NCI-H446 treated with DMSO at 0.1 percent for 48 hours (cell line): ENCODE results near the gene WDR12.
"Not testable (repeated sequence)": the region's sequence is repeated elsewhere in the genome, so short reads cannot be mapped to it uniquely, and the experiment has no call there.

Experiments used
- DNase-seq: peaks from one replicate; lab custom pipeline; 2025; lab: John Stamatoyannopoulos, UW

The WDR12 gene

GRCh38 chr2:202911512-202912341, at the start of gene WDR12, which contains the start of gene CARF:
WDR12 (minus strand) TSS chr2:202911673; CDS start chr2:202911476, 197 bp downstream.
CARF (plus strand) TSS chr2:202912275; CDS start chr2:202941903, 29,628 bp downstream.
- DNase-seq: peak; percentile 92

GRCh38 chr2:202960524-202960923, 49.1 kb upstream of the WDR12 start:
- no peak for DNase-seq

GRCh38 chr2:202950592-202950991, 39.1 kb upstream of the WDR12 start:
- no peak for DNase-seq

- DNase-seq: not testable (repeated sequence)
Measured at GRCh38 chr2:202949333-202949732, 37.9 kb upstream of the WDR12 start.

- DNase-seq: no peak
Measured at GRCh38 chr2:202945497-202945896, 34.0 kb upstream of the WDR12 start.

- DNase-seq: no peak
Measured at GRCh38 chr2:202944816-202945215, 33.3 kb upstream of the WDR12 start.

GRCh38 chr2:202944408-202944807, 32.9 kb upstream of the WDR12 start:
- no peak for DNase-seq

- no peak for DNase-seq
Measured at GRCh38 chr2:202941771-202942170, 30.3 kb upstream of the WDR12 start.

- no peak for DNase-seq
Measured at GRCh38 chr2:202938960-202939359, 27.5 kb upstream of the WDR12 start.

GRCh38 chr2:202934456-202934855, 23.0 kb upstream of the WDR12 start:
- no peak for DNase-seq

- DNase-seq: no peak
Measured at GRCh38 chr2:202933958-202934357, 22.5 kb upstream of the WDR12 start.

- DNase-seq: no peak
Measured at GRCh38 chr2:202933139-202933510, 21.7 kb upstream of the WDR12 start.

GRCh38 chr2:202932425-202933138, 21.1 kb upstream of the WDR12 start:
- DNase-seq: no peak

- DNase-seq: no peak
Measured at GRCh38 chr2:202918860-202919259, 7.4 kb upstream of the WDR12 start.

- not testable (repeated sequence) for DNase-seq
Measured at GRCh38 chr2:202912342-202913201, 1.1 kb upstream of the WDR12 start.

GRCh38 chr2:202911203-202911511, 316 bp downstream of the WDR12 start:
- no peak for DNase-seq

- DNase-seq: no peak
Measured at GRCh38 chr2:202910698-202911097, 775 bp downstream of the WDR12 start.

GRCh38 chr2:202910250-202910649, 1.2 kb downstream of the WDR12 start:
- DNase-seq: not testable (repeated sequence)

- DNase-seq: no peak
Measured at GRCh38 chr2:202909394-202910192, 1.9 kb downstream of the WDR12 start.

- no peak for DNase-seq
Measured at GRCh38 chr2:202908186-202908585, 3.3 kb downstream of the WDR12 start.

- DNase-seq: not testable (repeated sequence)
Measured at GRCh38 chr2:202905507-202905906, 6.0 kb downstream of the WDR12 start.

GRCh38 chr2:202885190-202885589, 26.3 kb downstream of the WDR12 start:
- no peak for DNase-seq
